GM18867 (cell line): Measurements from ENCODE around the gene COA3.
A peak's percentile ranks its signal among the peaks of the same experiment; 100 is the strongest.
"Not testable (repeated sequence)": the region's sequence is repeated elsewhere in the genome, so short reads cannot be mapped to it uniquely, and the experiment has no call there.

ENCODE experiments used
- ATAC-seq: cut with Tn5 transposase; IDR thresholded peaks from one replicate; pipeline ENCODE4 v1.9.1; 2021; ENCODE audit warnings: mild to moderate bottlenecking, moderate library complexity; ENCODE audit not compliant: unreplicated experiment

COA3 gene

DNA sequence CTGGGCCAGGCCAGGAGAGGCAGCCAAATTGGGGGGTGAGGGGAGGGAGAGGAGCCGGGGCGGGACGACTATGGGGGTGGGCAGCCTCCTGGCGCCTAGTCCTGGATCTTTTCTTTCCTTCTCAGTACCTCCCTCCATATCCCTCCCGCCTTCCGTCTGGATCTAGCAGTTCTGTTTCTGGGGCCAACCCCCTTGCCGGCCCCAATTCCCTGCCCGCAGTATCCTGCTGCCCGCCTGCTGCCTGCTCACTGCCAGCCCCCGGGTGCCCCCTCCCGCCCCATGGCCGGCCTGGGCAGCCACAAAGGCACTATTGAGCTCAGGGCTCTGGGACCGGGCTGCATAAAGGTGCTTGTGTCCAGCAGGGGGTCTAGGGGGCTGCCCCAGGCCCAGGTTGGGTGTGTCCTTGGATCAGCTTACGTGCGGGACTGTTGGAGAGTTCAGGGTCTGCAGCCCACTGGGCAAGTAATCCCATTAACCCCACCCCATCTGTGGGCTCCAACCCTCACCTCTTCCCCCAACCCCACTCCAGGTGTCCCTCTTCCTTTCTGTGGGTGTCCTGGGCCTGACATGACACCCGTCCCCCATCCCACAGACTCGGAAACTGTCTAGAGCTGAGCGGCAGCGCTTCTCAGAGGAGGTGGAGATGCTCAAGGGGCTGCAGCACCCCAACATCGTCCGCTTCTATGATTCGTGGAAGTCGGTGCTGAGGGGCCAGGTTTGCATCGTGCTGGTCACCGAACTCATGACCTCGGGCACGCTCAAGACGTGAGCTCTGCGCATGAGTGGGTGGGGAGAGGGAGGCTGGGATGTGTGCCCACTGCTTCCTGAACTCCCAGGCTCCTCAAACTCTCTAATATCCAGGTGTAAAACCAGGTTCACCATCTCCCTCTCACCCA is 16.1 kb downstream of the COA3 start:
- no peak for ATAC-seq

- no peak for ATAC-seq
These were observed 16.8 kb downstream of the COA3 start for GRCh38 chr17:42781639-42782165.

- ATAC-seq, result no peak
These were observed 17.5 kb downstream of the COA3 start for GRCh38 chr17:42780851-42781638.

GRCh38 chr17:42779936-42780850 is 18.3 kb downstream of the COA3 start, which contains the start of gene WNK4:
Gene WNK4 (plus strand): TSS chr17:42780610. CDS start chr17:42780699, 89 bp downstream.
- no peak for ATAC-seq

DNA sequence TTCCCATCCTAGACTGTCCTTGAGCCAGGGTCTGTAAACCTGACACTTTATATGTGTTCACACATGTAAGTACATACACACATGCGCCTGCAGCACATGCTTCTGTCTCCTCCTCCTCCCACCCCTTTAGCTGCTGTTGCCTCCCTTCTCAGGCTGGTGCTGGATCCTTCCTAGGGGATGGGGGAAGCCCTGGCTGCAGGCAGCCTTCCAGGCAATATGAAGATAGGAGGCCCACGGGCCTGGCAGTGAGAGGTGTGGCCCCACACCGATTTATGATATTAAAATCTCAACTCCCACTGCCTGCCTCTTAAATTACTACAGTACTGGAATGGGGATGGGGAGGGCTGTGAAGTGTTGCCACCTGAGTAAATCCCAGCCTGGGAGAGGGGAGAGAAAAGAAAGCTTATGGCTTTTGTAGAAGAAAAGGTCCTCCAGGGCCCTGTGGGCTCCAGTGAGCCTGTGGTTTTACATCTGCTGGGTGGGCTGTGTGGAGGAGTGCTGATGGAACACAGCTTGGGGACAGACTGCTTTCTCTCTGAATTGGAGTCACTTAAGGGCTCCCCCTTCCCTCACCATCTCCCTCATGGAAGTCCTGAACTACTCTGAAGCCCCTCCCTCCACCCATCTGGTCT is 19.1 kb downstream of the COA3 start:
- ATAC-seq, result no peak

- no peak for ATAC-seq
These were observed 19.9 kb downstream of the COA3 start for GRCh38 chr17:42778570-42778969.

- ATAC-seq, result no peak
These were observed 22.9 kb downstream of the COA3 start for GRCh38 chr17:42775534-42776098.

DNA sequence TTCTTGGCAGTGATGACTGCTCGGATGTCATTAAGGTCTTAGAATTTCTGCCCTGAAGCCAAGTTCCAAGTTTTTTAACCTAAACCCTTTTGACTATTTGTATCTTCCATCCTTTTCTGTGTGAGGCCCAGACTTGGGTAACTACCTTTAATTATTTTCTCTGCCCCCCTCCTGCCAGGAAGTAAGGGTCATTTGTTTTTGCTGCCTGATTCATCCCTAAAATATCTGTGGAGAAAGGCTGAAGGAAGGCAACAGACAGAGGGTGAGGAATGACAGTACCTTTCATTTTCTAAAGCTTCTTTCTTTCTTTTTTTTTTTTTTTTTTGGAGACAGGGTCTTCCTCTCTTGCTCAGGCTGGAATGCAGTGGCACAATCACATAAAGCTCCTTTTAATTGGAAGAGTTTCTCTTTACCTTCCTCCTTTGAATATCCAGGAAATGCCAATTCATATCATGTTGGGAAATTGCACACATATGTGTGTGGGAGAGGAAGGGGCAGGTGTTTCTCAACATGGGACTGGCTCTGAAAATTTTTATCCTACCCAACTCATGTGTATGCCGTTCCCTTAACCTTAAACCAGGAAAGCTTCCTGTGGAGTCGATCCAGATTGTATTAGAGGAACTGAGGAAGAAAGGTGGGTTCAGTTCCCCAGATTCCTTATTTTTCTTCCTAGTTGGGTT is 24.3 kb downstream of the COA3 start:
- ATAC-seq, result no peak

DNA sequence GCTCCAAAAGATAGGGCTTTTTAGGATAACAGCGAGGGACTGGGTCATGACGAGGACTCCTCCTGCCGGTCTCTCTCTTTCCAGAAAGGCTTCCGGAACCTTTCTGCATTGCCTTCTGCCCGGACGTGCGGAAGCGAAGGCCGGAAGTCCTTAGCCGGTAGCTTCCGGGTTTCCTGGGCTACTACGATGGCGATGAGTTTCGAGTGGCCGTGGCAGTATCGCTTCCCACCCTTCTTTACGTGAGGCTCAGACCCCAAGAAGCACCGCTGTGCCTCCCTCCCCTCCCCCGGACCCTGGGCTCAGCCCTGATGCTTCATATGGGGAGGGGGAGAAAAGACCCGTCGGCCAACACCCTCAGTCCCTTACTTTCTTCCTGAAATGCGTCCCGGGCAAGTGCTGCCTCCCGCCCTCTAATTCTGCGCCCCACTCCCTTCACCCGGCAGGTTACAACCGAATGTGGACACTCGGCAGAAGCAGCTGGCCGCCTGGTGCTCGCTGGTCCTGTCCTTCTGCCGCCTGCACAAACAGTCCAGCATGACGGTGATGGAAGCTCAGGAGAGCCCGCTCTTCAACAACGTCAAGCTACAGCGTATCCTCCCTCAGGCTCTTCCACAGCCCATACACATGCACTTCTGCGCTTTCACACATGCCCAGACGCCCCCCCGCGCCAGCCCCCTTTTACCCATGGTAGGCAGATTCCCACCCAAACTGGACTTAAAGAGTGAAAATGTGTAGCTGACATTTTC is 25.0 kb downstream of the COA3 start, which contains the start of gene VPS25:
VPS25 (plus strand) TSS at position 160 of the 746 bp plus-strand sequence; CDS start at position 187, 27 bp downstream.
- ATAC-seq, result peak; percentile 71

GRCh38 chr17:42772945-42773289 is 25.6 kb downstream of the COA3 start:
- no peak for ATAC-seq

GRCh38 chr17:42769964-42770363 is 28.5 kb downstream of the COA3 start:
- not testable (repeated sequence) for ATAC-seq

DNA sequence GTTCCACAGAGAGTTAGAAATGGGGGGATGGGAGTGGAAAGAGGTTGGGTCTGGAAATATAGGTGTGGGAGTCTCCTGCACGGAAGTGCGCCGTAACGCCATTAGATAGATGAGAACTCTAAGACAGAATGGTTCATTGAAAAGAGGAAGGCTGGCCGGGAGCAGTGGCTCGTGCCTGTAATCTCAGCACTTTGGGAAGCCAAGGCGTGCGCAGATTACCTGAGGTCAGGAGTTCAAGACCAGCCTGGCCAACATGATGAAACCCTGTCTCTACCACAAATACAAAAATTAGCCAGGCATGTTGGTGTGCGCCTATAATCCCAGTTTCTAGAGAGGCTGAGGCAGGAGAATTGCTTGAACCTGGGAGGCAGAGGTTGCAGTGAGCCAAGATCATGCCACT is 30.5 kb downstream of the COA3 start:
- ATAC-seq, result not testable (repeated sequence)

DNA sequence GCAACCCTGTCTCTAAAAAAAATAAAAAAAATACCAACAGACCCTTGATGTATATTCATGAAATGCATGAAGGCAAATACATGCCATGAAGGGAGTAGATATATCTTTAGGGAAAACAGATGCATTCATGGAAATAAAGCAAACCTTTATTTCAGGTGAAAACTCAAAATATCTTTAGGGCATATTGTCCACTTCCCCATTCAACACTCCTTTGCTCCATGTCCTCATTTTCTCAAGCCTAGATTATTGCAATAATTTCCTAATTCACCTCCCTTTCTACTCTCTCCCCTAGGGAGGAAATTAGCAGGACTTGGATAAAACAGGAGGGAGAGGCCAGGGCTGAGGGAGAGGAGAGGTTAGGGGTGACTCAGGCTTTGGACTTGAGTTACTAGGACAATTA is 31.0 kb downstream of the COA3 start:
- ATAC-seq, result no peak

- no peak for ATAC-seq
These were observed 32.4 kb downstream of the COA3 start for GRCh38 chr17:42766124-42766523.

DNA sequence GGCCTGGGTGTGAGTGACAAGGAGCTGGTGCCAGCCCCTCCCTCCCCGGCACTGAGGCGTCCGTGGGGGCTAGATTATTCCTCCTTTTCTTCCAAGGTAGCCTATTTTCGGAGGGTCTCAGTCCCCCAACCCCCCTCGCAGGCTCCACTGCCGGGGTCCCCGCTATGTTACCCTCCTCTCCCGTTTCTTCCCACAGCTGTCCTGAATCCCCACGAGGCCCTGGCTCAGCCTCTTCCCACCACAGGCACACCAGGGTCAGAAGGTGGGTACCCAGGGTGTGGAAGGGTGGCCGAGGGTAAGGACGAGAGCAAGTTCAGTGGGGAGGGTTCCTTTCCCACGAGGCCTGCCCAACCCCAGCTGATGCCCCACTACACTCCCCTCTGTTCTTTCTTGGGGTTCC is 36.9 kb downstream of the COA3 start:
- ATAC-seq, result no peak

- ATAC-seq, result no peak
These were observed 37.6 kb downstream of the COA3 start, which contains the start of gene RAMP2 for GRCh38 chr17:42760652-42761581. Gene RAMP2 (plus strand): TSS chr17:42761227. CDS start chr17:42761262, 35 bp downstream.

DNA sequence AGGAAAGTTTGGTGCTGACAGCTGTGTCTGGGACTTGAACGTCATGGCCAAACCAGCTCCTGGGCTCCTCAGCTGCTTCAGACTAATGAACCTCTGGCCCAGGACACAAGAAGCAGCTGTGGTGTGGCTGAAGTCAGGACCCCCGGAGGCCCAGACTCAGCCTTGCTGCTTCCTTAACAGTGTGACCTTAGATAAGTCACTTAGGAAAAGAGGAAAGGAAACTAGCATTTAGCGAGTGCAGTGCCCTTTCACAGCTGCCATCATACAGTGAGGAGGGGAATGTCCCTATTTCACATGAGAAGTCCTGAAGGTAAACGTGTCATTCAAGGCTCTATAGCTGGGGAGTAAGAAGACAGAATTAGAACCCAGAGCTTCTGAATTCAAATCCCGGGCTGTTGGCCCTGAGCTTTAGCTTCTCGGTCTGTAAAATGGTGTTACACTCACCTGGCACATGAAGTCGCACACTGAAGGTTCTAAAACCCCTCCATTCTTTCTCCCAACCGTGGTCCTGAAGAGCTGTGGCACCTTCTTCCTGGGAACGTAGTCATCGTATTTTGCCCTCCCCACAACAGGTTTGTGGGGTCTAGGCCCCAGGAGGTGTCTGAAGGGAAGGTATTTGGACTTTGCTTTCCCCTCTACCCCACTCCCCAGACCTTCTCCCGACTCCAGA is 38.4 kb downstream of the COA3 start:
- ATAC-seq, result no peak
